HG02852 (cell line): ENCODE results near the gene CNTNAP5.
A peak's percentile ranks its signal among the peaks of the same experiment; 100 is the strongest.

ENCODE experiments used
- ATAC-seq: cut with Tn5 transposase; IDR thresholded peaks from one replicate; pipeline ENCODE4 v1.9.1; 2021; ENCODE audit warnings: mild to moderate bottlenecking, moderate library complexity; ENCODE audit not compliant: unreplicated experiment

Gene CNTNAP5

GRCh38 chr2:124874676-124875075, 849.6 kb downstream of the CNTNAP5 start:
- ATAC-seq, result no peak

GRCh38 chr2:124875627-124876244, 850.6 kb downstream of the CNTNAP5 start:
- ATAC-seq, result peak; percentile 83

- ATAC-seq, result no peak
Measured at GRCh38 chr2:124877141-124877577, 852.1 kb downstream of the CNTNAP5 start.

- no peak for ATAC-seq
Measured at GRCh38 chr2:124879640-124880039, 854.6 kb downstream of the CNTNAP5 start.

GRCh38 chr2:124880995-124881394, 855.9 kb downstream of the CNTNAP5 start:
- ATAC-seq, result no peak

GRCh38 chr2:124882423-124882822, 857.3 kb downstream of the CNTNAP5 start:
- ATAC-seq, result no peak

- no peak for ATAC-seq
Measured at GRCh38 chr2:124883595-124883994, 858.5 kb downstream of the CNTNAP5 start.

- no peak for ATAC-seq
Measured at GRCh38 chr2:124884315-124884714, 859.2 kb downstream of the CNTNAP5 start.

GRCh38 chr2:124886216-124886615, 861.1 kb downstream of the CNTNAP5 start:
- no peak for ATAC-seq

- no peak for ATAC-seq
Measured at GRCh38 chr2:124887466-124887865, 862.4 kb downstream of the CNTNAP5 start.

- ATAC-seq, result no peak
Measured at GRCh38 chr2:124888431-124888830, 863.3 kb downstream of the CNTNAP5 start.

GRCh38 chr2:124894199-124894598, 869.1 kb downstream of the CNTNAP5 start:
- ATAC-seq, result no peak

- no peak for ATAC-seq
Measured at GRCh38 chr2:124898827-124899226, 873.7 kb downstream of the CNTNAP5 start.

- no peak for ATAC-seq
Measured at GRCh38 chr2:124908411-124908810, 883.3 kb downstream of the CNTNAP5 start.

- no peak for ATAC-seq
Measured at GRCh38 chr2:124911560-124911959, 886.5 kb downstream of the CNTNAP5 start.

- no peak for ATAC-seq
Measured at GRCh38 chr2:124913868-124914267, 888.8 kb downstream of the CNTNAP5 start.

- ATAC-seq, result no peak
Measured at GRCh38 chr2:124915567-124915966, 890.5 kb downstream of the CNTNAP5 start.

GRCh38 chr2:124919296-124919695, 894.2 kb downstream of the CNTNAP5 start:
- ATAC-seq, result no peak

GRCh38 chr2:124920448-124920847, 895.4 kb downstream of the CNTNAP5 start:
- ATAC-seq, result no peak

GRCh38 chr2:124921191-124921590, 896.1 kb downstream of the CNTNAP5 start:
- ATAC-seq, result no peak

- no peak for ATAC-seq
Measured at GRCh38 chr2:124923097-124923496, 898.0 kb downstream of the CNTNAP5 start.

GRCh38 chr2:124933883-124934282, 908.8 kb downstream of the CNTNAP5 start:
- ATAC-seq, result no peak

- no peak for ATAC-seq
Measured at GRCh38 chr2:124953921-124954320, 928.8 kb downstream of the CNTNAP5 start.
